Suprapubic skin (tissue), 4 donors: ENCODE results near the gene ITGAE.

Experiments used
- POLR2A ChIP-seq, 2 donors: fragments of 450-650 bp; IDR thresholded peaks; one replicate each; pipeline ENCODE4 v1.6.1; 2017; ENCODE audit warnings: antibody characterized with exemption in 2 of 2, mild to moderate bottlenecking in 2 of 2, moderate library complexity in 2 of 2
- POLR2AphosphoS5 ChIP-seq, 3 donors: sonication (generic); formaldehyde crosslinking; IDR thresholded peaks; one replicate each; pipeline ENCODE4 v1.6.1; 2017; ENCODE audit warnings: antibody characterized with exemption in 3 of 3
- TF ChIP-seq, protein P1 (sequence below), 2 donors: fragments of 200-600 bp in 1 of 2; fragments of 450-650 bp in 1 of 2; sonication (generic) in 1 of 2; IDR thresholded peaks; one replicate each; pipeline ENCODE4 v1.5.1; 2016 to 2019; ENCODE audit warnings: antibody characterized with exemption in 2 of 2, mild to moderate bottlenecking in 1 of 2, moderate library complexity in 1 of 2

DNA sequence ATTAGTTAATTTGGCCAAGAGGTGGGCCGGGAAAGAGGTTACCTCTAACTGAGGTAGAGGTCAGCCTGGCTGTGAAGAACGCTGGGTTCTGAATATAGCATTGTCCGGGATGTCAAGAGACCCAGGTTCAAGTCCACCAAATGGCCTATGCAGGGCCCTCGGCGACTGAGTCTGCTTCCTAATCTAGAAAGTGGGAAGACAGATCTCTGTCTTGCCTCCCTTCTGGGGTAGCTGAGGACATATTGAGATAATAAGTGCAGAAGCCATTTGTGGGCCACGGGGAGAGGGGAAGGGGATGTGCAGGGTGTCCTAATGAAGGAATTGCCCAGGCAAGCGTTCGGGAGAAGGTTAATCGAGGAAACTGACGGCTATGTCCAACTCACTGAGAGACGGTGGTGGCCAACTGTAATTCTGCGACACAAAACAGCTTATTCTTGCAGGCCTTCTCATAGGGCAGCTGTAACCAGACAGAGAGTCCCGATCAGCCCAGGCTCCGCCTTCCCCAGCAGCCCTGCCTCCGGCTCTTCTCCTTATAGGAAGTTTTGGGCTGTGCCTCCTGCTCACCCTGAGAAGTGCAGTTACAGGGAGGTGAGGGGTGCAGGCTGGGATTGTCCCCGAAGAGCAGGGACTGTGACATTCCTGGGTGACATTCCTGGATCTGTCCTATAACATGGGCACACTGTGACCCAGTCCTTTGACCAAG, 61.4 kb downstream of the ITGAE start:
- TF ChIP-seq, protein P1, sequence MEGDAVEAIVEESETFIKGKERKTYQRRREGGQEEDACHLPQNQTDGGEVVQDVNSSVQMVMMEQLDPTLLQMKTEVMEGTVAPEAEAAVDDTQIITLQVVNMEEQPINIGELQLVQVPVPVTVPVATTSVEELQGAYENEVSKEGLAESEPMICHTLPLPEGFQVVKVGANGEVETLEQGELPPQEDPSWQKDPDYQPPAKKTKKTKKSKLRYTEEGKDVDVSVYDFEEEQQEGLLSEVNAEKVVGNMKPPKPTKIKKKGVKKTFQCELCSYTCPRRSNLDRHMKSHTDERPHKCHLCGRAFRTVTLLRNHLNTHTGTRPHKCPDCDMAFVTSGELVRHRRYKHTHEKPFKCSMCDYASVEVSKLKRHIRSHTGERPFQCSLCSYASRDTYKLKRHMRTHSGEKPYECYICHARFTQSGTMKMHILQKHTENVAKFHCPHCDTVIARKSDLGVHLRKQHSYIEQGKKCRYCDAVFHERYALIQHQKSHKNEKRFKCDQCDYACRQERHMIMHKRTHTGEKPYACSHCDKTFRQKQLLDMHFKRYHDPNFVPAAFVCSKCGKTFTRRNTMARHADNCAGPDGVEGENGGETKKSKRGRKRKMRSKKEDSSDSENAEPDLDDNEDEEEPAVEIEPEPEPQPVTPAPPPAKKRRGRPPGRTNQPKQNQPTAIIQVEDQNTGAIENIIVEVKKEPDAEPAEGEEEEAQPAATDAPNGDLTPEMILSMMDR (IDR thresholded peaks at IDR 0.05): no peak
- TF ChIP-seq POLR2A (IDR thresholded peaks at IDR 0.05): no peak
- no peak for TF ChIP-seq POLR2AphosphoS5 (IDR thresholded peaks at IDR 0.05)
